Measurements from ENCODE around the gene MTG1.

MTG1 gene

GRCh38 chr10:133349160-133349568, 44.8 kb upstream of the MTG1 start:
- H3K9me3 ChIP-seq (ENCODE audit: control insufficient read depth, low read length): no peaks in the 10 kb centered on the region
- no peak overlapping the region for H3K4me2 ChIP-seq (ENCODE audit: low read length)
- no peaks in the 10 kb centered on the region for H3K4me1 ChIP-seq
- no peak overlapping the region for H3K4me3 ChIP-seq (ENCODE audit: low read depth, low read length)
- no peak overlapping the region for H2AFZ ChIP-seq
- no peaks in the 10 kb centered on the region for H3K27me3 ChIP-seq (ENCODE audit: control insufficient read depth, insufficient read depth, low read length)
- no peak for TF ChIP-seq CTCF (IDR thresholded peaks at IDR 0.05)
- no peaks in the 10 kb centered on the region for H3K36me3 ChIP-seq (ENCODE audit: control insufficient read depth, insufficient read depth, low read length)
- no peak overlapping the region for H3K27ac ChIP-seq
- H3K79me2 ChIP-seq: no peaks in the 10 kb centered on the region
- no peak overlapping the region for H3K9ac ChIP-seq

GRCh38 chr10:133349577-133350011, 44.4 kb upstream of the MTG1 start:
- Histone ChIP-seq H3K4me3 (ENCODE audit: low read depth, low read length) (no peak overlapping the region), H2AFZ (no peak overlapping the region), H3K36me3 (ENCODE audit: control insufficient read depth, insufficient read depth, low read length) (no peaks in the 10 kb centered on the region), H3K27ac (no peak overlapping the region), H3K4me1 (no peaks in the 10 kb centered on the region), H3K9me3 (ENCODE audit: control insufficient read depth, low read length) (no peaks in the 10 kb centered on the region), H3K27me3 (ENCODE audit: control insufficient read depth, insufficient read depth, low read length) (no peaks in the 10 kb centered on the region), H3K4me2 (ENCODE audit: low read length) (no peak overlapping the region), H3K9ac (no peak overlapping the region), H3K79me2 (no peaks in the 10 kb centered on the region)
- TF ChIP-seq CTCF (IDR thresholded peaks at IDR 0.05): no peak

- no peak overlapping the region for H3K9ac ChIP-seq
Measured at GRCh38 chr10:133350283-133350949, 43.5 kb upstream of the MTG1 start.

GRCh38 chr10:133350950-133351329, 43.0 kb upstream of the MTG1 start:
- H3K79me2 ChIP-seq: no peaks in the 10 kb centered on the region
- no peak overlapping the region for H3K27ac ChIP-seq
- H3K27me3 ChIP-seq (ENCODE audit: control insufficient read depth, insufficient read depth, low read length): no peaks in the 10 kb centered on the region
- H3K9ac ChIP-seq: no peak overlapping the region
- H3K4me2 ChIP-seq (ENCODE audit: low read length): no peak overlapping the region
- no peaks in the 10 kb centered on the region for H3K36me3 ChIP-seq (ENCODE audit: control insufficient read depth, insufficient read depth, low read length)
- H3K4me3 ChIP-seq (ENCODE audit: low read depth, low read length): no peak overlapping the region
- no peak overlapping the region for H2AFZ ChIP-seq
- no peak for TF ChIP-seq CTCF (IDR thresholded peaks at IDR 0.05)
- no peaks in the 10 kb centered on the region for H3K4me1 ChIP-seq
- no peaks in the 10 kb centered on the region for H3K9me3 ChIP-seq (ENCODE audit: control insufficient read depth, low read length)

More at GRCh38 chr10:133350283-133350949, 43.5 kb upstream of the MTG1 start:
- H3K4me2 ChIP-seq (ENCODE audit: low read length): no peak overlapping the region
- no peaks in the 10 kb centered on the region for H3K36me3 ChIP-seq (ENCODE audit: control insufficient read depth, insufficient read depth, low read length)
- no peak for TF ChIP-seq CTCF (IDR thresholded peaks at IDR 0.05)
- H3K27me3 ChIP-seq (ENCODE audit: control insufficient read depth, insufficient read depth, low read length): no peaks in the 10 kb centered on the region
- H3K9me3 ChIP-seq (ENCODE audit: control insufficient read depth, low read length): no peaks in the 10 kb centered on the region
- H3K4me1 ChIP-seq: no peaks in the 10 kb centered on the region
- H3K79me2 ChIP-seq: no peaks in the 10 kb centered on the region
- H3K4me3 ChIP-seq (ENCODE audit: low read depth, low read length): no peak overlapping the region
- H3K27ac ChIP-seq: no peak overlapping the region
- no peak overlapping the region for H2AFZ ChIP-seq

Measured in parathyroid adenoma (tissue), 2 donors.